Fibroblast of skin of back (primary cell): ENCODE results near the gene ZNF737. TPM values are rescaled to one million over a fixed set of nuclear protein-coding genes. Genes with fewer than 3 reads are reported as not detected.
"Not testable (repeated sequence)": the region's sequence is repeated elsewhere in the genome, so short reads cannot be mapped to it uniquely, and the experiment has no call there.

ENCODE experiments used
- DNase-seq: peaks from one replicate; pipeline ENCODE4 v3.0.0-alpha.2; 2013
- polyA plus RNA-seq, 2 experiments: library from polyadenylated mRNA; unstranded; fragments of 120-200 nt; gene quantifications; one replicate each; pipeline ENCODE4 v1.2.1, GENCODE V29; 2013; ENCODE audit not compliant: insufficient read length in 2 of 2

The ZNF737 gene
- polyA plus RNA-seq (2013, experiment 1 of 2; ENCODE audit: insufficient read length): 2.7 TPM
- 3.4 TPM for polyA plus RNA-seq (2013, experiment 2 of 2; ENCODE audit: insufficient read length)

DNA sequence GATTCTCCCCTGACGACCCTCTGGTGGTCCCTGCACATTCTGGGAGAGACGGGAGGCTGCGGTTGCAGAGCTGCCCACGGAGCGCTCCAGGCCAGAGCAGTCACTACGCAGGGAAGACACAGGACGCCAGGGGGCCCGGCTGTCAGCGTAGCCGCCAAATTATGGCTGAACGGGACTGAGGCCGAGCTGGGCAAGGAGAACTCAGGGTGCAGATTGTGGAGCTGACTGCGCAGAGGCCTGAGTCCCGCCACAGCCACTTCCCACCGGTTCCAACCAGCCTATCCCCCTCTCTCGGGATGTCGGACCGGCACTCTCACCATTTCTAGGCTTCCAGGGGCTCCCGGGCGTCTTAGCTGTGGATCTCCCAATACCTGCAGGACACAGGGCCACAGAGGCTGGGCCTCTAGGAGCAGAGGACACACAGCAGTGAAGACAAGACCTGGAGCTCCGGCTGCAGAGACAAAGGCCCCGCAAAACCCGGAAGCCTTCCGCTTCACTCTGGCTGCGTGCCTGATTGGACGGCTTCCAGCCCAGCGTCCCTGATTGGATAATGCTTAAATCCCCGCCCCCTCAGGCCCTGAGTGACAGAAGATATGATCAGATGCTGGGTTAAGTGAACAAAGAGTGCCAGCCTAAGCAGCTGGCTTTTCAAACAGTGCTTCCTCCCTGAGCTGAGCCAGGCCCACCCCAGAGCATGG is at the start of gene ZNF737:
TSS of gene ZNF737 (minus strand) at position 461 of the 698 bp plus-strand sequence. CDS start at position 320, 141 bp downstream.
- DNase-seq: peak; percentile 95

DNA sequence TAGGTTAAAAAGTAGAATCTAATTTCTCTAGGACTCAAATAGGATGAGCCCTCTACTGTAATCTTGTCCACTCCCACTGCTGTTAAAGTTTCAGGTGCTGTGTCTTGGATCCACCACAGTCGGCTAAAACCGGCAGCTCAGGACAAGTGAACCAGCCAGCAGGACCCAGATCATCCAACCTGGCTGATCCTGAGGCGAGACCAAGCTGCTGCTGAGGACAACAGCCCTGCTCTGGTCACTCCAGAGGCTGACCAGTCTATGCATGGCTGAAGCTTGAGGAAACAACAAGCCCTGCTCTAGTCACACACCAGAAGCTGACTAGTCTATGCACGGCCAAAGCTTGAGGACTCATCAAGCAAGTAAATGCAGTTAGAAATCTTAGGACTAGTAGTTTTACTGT is 49.4 kb upstream of the ZNF737 start:
- not testable (repeated sequence) for DNase-seq

DNA sequence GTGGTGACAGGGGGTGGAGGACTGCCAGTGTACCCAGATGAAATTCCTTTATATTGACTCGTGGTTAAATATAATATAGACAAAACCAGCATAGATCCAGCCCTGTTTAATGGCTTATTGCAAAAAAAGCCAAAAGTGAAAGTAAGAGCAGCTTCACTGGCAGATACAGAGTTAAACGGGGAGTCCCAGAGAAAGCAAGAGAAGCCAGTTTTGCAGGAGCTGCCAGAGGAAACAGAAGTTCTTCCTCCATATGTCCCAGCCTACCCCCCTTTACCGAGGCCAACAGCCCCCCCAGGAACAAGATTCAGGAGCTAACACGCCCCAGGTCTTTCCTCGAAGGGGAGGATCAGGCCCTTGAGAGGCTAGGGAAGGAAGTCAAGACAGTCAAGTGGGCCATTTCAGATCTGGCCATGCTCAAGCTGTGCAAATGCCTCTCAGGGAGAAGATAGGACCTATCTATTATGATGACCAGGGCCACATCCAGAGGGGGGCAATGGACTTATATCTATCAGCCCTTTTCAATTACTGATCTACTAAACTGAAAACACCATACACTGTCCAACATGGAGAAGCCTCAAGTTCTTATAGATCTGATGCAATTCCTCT is 47.2 kb upstream of the ZNF737 start:
- no peak for DNase-seq

DNA sequence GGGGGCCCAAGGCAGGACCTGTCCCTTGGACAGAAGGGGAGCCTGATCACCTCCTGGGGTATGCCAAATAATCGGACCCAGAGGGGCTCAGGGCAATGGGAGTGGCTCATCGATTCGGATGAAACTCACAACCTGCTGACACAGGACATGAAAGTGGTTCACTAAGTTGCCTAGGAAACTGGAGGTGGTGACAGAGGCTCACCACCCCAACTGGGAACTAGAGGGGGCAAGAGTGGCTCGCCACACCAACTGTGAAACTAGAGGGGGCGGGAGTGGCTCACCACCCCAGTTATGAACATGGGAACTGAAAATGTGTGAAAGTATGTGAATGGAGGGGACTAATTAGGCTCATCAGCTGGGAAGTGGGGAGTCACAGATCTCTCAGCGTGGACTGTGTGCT is 46.3 kb upstream of the ZNF737 start:
- no peak for DNase-seq

DNA sequence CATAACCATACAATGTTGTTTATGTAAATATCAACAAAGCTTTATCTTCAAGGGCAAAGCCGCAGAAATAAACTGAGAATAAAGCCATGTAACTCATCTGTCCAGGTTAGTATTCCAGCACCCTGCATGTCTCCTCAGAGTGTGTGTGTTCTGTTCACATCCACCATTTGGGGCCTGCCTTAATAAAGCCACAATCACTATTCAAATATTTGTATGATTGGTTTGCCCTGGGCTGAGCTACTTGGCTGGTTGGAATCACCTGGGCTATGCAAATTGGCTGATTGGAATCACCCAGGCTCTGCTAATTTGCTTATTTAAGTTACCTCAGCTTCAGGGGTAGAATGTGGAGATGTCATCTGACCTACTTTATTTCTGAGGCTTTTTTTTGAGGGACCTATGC is 42.4 kb upstream of the ZNF737 start:
- DNase-seq: no peak

DNA sequence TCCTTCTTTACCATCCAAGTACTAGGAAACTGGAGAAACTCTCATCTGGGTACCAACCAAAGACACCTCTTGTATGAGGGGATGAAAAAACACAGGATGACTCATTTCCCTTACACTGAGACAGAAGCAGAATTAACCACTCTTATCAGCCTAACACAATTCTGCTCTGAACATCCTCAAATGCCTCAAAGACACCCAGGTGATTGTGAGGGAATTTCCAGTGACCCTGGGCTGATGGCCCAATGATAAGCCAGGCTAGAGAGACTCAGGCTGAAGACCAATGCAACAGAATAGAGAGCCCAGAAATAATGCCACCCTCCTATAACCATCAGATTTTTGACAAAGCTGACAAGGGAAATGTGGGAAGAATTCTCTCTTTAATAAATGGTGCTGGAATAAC is 7.0 kb downstream of the ZNF737 start:
- DNase-seq: no peak

DNA sequence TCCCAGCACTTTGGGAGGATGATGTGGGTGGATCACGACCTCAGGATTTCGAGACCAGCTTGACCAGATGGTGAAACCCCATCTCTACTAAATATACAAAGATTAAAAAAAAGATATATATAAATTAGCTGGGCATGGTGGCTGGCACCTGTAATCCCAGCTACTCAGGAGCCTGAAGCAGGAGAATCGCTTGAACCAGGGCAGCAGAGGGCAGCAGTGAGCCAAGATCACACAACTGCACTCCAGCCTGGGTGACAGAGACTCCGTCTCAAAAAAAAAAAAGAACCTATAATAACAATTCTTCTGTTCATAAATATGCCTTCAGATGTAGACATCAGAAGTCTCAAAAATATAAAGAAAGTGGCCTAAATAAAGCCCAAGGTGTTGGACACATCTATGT is 7.6 kb downstream of the ZNF737 start:
- no peak for DNase-seq

DNA sequence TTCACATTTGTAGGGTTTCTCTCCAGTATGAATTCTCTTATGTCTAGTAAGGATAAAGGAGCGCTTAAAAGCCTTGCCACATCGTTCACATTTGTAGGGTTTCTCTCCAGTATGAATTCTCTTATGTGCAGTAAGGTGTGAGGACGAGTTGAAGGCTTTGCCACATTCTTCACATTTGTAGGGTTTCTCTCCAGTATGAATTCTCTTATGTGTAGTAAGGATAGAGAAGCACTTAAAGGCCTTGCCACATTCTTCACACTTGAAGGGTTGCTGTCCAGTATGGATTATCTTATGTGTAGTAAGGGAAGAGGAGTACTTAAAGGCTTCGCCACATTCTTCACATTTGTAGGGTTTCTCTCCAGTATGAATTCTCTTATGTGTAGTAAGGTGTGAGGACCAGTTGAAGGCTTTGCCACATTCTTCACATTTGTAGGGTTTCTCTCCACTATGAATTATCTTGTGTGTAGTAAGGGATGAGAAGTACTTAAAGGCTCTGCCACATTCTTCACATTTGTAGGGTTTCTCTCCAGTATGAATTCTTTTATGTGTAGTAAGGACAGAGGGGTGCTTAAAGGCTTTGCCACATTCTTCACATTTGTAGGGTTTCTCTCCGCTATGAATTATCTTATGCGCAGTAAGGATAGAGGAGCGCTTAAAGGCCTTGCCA is 20.8 kb downstream of the ZNF737 start:
- DNase-seq: not testable (repeated sequence)

DNA sequence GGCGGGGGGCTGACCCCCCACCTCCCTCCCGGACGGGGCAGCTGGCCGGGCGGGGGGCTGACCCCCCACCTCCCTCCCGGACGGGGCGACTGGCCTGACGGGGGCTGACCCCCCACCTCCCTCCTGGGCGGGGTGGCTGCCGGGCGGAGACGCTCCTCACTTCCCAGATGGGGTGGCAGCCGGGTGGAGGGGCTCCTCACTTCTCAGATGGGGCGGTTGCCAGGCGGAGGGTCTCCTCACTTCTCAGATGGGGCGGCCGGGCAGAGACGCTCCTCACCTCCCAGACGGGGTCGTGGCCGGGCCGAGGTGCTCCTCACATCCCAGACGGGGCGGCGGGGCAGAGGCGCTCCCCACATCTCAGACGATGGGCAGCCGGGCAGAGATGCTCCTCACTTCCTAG is 35.3 kb downstream of the ZNF737 start:
- DNase-seq: not testable (repeated sequence)

DNA sequence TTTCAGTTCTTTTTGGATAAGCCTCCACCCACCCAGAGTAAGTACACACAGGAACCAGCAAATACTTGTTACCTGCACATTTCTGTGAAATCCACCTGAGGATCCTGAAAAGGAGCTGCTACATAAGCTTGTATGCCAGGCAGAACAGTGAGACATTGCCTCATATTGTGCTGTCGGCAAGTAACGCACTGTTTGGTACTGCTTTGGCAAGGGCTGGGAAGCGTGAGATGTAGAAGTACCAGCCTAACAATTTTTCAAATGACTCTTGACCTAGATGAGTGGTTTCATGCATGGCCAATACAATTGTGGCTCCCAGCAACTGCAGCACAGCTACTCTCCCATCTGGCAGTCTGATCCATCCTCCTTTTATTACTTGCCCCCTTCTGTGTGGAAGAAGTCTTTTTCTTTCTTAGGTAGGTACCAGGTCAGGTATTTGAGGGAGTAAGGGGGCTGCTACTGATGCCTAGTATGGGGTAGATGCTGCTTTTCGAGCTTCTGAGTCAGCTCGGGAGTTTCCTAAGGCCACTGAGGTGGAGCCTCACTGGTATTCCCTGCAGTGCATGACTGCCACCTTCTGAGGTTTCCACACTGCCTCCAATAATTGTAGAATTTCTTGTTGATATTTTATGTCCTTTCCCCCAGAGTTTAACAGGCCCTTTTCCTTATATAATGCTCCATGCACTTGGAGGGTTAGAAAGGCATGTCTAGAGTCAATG is 52.2 kb downstream of the ZNF737 start:
- no peak for DNase-seq

DNA sequence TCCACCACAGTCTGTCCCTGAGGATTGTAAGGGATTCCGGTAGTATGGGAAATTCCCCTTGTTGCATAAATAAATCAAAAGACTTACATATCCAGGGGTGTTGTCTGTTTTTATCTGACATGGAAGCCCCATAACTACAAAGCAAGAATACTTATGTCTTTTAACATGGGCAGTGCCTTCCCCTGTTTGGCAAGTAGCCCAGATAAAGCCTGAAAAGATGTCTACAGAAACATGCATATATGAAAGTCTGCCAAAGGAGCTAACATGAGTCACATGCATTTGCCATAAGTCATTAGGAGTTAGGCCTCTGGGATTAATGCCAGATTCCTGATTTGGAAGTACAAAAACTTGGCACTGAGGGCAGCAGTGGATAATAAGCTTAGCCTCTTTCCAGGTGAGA is 62.1 kb downstream of the ZNF737 start:
- peak; percentile 23 for DNase-seq
